Kidney (tissue), 14 donors: Measurements from ENCODE around the gene PRKD2. TPM values are rescaled to one million over a fixed set of nuclear protein-coding genes. Genes with fewer than 3 reads are reported as not detected.

Source experiments
- DNase-seq, 5 donors: peaks; one replicate each; pipeline ENCODE4 v3.0.0-alpha.2; 2013 to 2020
- FAIRE-seq: peaks from 2 replicates; lab custom pipeline; 2012; peaks lifted over from hg19 to GRCh38; lab: Jason Lieb, UNC
- H3K27ac ChIP-seq, 2 donors: one replicate each; pipeline ENCODE4 v1.7.0; 2013; ENCODE audit warnings: low read depth in 2 of 2, low read length in 2 of 2, inconsistent platforms in 1 of 2
- H3K27me3 ChIP-seq: one replicate; pipeline ENCODE4 v1.7.1; 2013; ENCODE audit warnings: low read length, inconsistent platforms; ENCODE audit not compliant: control insufficient read depth, insufficient read depth
- H3K36me3 ChIP-seq, 3 donors: one replicate each; pipeline versions ENCODE4 v1.7.0 to v1.7.1; 2013; ENCODE audit warnings: low read length in 3 of 3, control low read depth in 1 of 3, inconsistent platforms in 1 of 3; ENCODE audit not compliant: insufficient read depth in 3 of 3, control insufficient read depth in 2 of 3
- H3K4me1 ChIP-seq, 3 donors: one replicate each; pipeline versions ENCODE4 v1.7.0 to v1.7.1; 2013; ENCODE audit warnings: low read length in 3 of 3, inconsistent platforms in 1 of 3, low read depth in 1 of 3; ENCODE audit not compliant: control insufficient read depth in 2 of 3, insufficient read depth in 2 of 3
- H3K4me3 ChIP-seq, 3 donors: one replicate each; pipeline versions ENCODE4 v1.7.0 to v1.8.1; 2013; ENCODE audit warnings: low read length in 3 of 3, control low read depth in 1 of 3, inconsistent platforms in 1 of 3
- H3K9ac ChIP-seq, 3 donors: one replicate each; pipeline versions ENCODE4 v1.7.0 to v1.7.1; 2013; ENCODE audit warnings: low read length in 3 of 3, control low read depth in 1 of 3, inconsistent platforms in 1 of 3
- H3K9me3 ChIP-seq, 3 donors: one replicate each; pipeline versions ENCODE4 v1.7.0 to v1.7.1; 2013; ENCODE audit warnings: low read length in 3 of 3, control low read depth in 1 of 3, inconsistent platforms in 1 of 3; ENCODE audit not compliant: control insufficient read depth in 2 of 3, insufficient read depth in 1 of 3
- intact Hi-C: fragments of 100-400 bp; cut with DNase I; formaldehyde crosslinking; loops from one replicate; pipeline ENCODE4 v1.11.1; 2022
- polyA plus RNA-seq: library from polyadenylated mRNA; stranded (reverse); fragments of 350-450 nt; fragmentation: Illumina TruSeq; extraction: RNeasy Lipid Tissue Mini Kit (QIAGEN cat#74804); gene quantifications from one replicate; pipeline ENCODE4 v1.2.3, GENCODE V29; 2014; ENCODE audit warnings: low read depth, low replicate concordance; ENCODE audit not compliant: insufficient read depth
- total RNA-seq: library from RNA; stranded (reverse); fragmentation: NEBNext Ultra II Directional; extraction: Animal tissue kit (Norgen Biotek cat#: 25700); gene quantifications from one replicate; pipeline ENCODE4 v1.2.1, GENCODE V29; 2021
- TF ChIP-seq, protein P1 (sequence below): IDR thresholded peaks from 3 replicates; pipeline ENCODE4 v1.5.1; 2012; ENCODE audit warnings: mild to moderate bottlenecking, moderate library complexity, borderline replicate concordance; ENCODE audit not compliant: insufficient read depth; ENCODE audit errors: extremely low read depth
- donor health status: control.
- donor health status: control.
- donor health status: control.
- donor health status: control.
- donor health status: control.
- donor health status: DM: yes; HTN: yes; CAD: no.
- donor health status: Normal renal cell carcinoma (clear cell type).

Gene PRKD2
- total and polyA plus RNA-seq, 2 donors from 2014 or later = 26.7 to 69.8 TPM

DNA sequence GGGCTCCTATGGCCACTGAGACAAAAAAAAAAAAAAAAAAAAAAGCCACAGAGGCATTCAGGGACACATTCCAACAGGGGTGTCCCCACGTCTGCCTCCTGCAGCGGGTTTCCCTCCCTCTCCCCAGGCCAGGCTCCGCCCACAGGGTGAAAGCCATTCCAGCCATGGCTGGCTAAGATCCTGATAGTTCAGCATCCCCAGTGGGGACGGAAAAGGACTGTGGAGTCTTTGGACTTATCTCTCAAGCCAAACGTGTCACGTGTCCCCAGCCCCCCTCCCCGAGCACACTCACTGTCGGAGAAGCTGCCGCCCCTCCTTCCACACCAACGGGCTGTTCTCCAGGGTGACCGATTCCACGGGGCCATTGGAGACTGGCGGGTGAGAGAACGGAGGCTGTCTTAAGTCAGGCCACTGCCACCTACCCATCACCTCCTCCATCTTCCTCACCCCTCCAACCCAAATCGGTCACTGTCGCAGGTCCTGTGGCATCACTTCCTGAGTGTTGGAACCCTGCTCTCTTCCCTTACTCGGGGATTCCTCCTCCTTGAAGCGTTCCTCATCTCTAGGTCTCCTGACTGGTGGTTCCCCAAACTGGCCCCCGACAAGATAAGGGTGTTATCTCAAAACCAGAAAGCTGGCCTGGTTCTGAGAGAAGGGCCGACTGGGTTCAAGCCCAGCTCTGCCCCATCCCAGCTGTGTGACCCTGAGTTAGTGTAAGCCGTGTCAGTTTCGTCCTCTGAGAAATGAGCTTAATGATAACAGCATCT is 19.8 kb upstream of the PRKD2 start:
- Histone ChIP-seq H3K36me3 (peaks cover 0 to 22% (median 21%) of the 10 kb centered on the region in 3 donors), H3K9ac (no peak overlapping the region), H3K4me1 (peaks cover 0 to 5% (median 0%) of the 10 kb centered on the region in 3 donors), H3K27ac (no peak overlapping the region), H3K27me3 (no peaks in the 10 kb centered on the region), H3K9me3 (no peaks in the 10 kb centered on the region), H3K4me3 (no peak overlapping the region)
- TF ChIP-seq, protein P1, sequence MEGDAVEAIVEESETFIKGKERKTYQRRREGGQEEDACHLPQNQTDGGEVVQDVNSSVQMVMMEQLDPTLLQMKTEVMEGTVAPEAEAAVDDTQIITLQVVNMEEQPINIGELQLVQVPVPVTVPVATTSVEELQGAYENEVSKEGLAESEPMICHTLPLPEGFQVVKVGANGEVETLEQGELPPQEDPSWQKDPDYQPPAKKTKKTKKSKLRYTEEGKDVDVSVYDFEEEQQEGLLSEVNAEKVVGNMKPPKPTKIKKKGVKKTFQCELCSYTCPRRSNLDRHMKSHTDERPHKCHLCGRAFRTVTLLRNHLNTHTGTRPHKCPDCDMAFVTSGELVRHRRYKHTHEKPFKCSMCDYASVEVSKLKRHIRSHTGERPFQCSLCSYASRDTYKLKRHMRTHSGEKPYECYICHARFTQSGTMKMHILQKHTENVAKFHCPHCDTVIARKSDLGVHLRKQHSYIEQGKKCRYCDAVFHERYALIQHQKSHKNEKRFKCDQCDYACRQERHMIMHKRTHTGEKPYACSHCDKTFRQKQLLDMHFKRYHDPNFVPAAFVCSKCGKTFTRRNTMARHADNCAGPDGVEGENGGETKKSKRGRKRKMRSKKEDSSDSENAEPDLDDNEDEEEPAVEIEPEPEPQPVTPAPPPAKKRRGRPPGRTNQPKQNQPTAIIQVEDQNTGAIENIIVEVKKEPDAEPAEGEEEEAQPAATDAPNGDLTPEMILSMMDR = no peak
- no peak for FAIRE-seq
- intact Hi-C loops = no loop called here
- peak in 2 of 5 donors; percentile 56 to 87 for DNase-seq

DNA sequence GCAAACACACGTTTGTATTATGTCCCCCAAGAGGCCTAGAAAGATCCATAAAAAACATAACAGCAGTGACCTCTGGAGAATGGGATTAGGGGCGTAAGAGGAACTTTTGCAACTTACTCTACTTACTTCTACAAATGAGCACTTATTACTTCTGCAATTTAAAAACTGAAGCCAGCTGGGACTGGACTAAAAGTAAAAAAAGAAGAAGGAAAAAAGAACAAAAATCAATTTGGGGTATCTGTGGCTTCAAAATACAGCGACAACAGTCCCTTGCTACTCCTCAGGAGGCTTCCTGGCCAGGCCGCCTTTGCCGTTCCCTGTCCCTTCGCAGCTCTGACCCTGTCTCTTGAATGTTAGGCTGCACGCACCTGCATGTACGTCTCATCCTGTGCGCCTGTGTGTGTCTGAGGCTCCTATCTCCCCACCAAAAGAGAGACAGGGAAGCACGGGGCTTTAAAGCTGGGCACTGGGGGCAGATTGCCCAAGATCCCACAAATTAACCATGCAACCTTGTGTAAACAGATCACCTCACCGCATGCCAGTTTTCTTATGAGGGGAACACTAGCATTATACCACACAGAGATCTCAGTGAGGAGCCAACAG is 16.9 kb upstream of the PRKD2 start:
- no peak overlapping the region for H3K4me3 ChIP-seq
- FAIRE-seq (no peak), DNase-seq (no peak)
- no peaks in the 10 kb centered on the region for H3K9me3 ChIP-seq
- H3K9ac ChIP-seq = no peak overlapping the region
- intact Hi-C loops = no loop called here
- TF ChIP-seq, protein P1 = no peak
- H3K36me3 ChIP-seq = peaks cover 0 to 40% (median 36%) of the 10 kb centered on the region in 3 donors
- no peaks in the 10 kb centered on the region for H3K27me3 ChIP-seq
- no peak overlapping the region for H3K27ac ChIP-seq
- H3K4me1 ChIP-seq = peaks cover 0 to 13% (median 0%) of the 10 kb centered on the region in 3 donors

DNA sequence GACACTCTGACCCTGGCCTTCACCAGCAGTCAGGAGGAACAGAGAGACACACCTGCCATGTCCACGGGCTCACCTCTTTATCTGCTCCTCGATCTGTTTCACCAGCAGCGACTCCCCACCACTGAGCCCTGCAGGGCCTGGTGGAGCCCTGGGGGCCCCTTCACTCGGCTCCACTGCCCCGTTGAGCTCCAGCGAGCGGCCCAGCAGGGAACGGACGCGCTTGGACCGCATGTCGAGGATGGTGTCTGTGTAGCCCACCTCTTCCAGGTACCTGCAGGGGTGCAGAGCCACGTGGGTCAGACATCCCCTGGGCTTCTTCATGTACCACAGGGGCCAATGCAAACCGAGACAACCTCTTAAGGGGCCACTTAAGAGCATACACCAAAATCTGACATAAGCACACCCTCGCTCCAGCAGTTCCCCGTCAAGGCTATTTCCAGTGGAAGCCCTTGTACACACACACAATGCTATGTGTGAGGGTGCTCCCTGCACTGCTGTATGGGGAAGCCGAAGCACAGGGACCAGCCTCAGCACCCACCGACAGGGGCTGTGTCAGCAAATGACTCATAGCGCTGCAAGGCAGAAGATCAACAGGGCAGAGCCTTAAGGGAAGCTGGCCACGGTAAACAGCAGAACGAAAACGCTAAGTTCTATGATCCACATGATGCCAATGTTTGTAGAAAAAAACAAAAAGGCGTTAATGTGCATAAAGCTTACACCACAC is 16.2 kb upstream of the PRKD2 start:
- FAIRE-seq (no peak), DNase-seq (no peak)
- H3K27ac ChIP-seq = no peak overlapping the region
- peaks cover 0 to 42% (median 31%) of the 10 kb centered on the region in 3 donors for H3K36me3 ChIP-seq
- H3K27me3 ChIP-seq = no peaks in the 10 kb centered on the region
- TF ChIP-seq, protein P1 = no peak
- H3K9me3 ChIP-seq = no peaks in the 10 kb centered on the region
- no peak overlapping the region for H3K9ac ChIP-seq
- peaks cover 0 to 13% (median 0%) of the 10 kb centered on the region in 3 donors for H3K4me1 ChIP-seq
- H3K4me3 ChIP-seq = no peak overlapping the region
- intact Hi-C loops = no loop called here
